MCF 10A (cell line): ENCODE measurements around the gene PRKACG. TPM values are rescaled to one million over a fixed set of nuclear protein-coding genes. Genes with fewer than 3 reads are reported as not detected.

Experiments used
- BruUV-seq: library from RNA; stranded (reverse); fragments of 400-500 nt; replicated peaks from 2 replicates; lab custom pipeline; 2021; lab: Mats Ljungman, UMichigan
- CTCF ChIA-PET: fragments of 300-600 bp; sonication (Branson Sonifier 250); formaldehyde crosslinking; extraction: SDS; loops from one replicate; lab custom pipeline; 2021; ENCODE audit warnings: antibody characterized with exemption, inconsistent platforms; lab: Yijun Ruan, JAX
- POLR2A ChIA-PET: fragments of 300-600, 350-650 bp; sonication (Branson Sonifier 250); formaldehyde crosslinking; extraction: SDS; loops from one replicate; lab custom pipeline; 2020; ENCODE audit warnings: antibody characterized with exemption, inconsistent platforms; lab: Yijun Ruan, JAX
- DNase-seq: peaks from one replicate; pipeline ENCODE4 v3.0.0-alpha.2; 2018; ENCODE audit not compliant: unreplicated experiment
- H3K27ac Mint-ChIP-seq: one replicate; pipeline ENCODE4 v1.8.0; 2022; ENCODE audit warnings: mild to moderate bottlenecking, low read depth, mixed read lengths; ENCODE audit not compliant: unreplicated experiment
- H3K27me3 Mint-ChIP-seq: one replicate; pipeline ENCODE4 v1.8.0; 2022; ENCODE audit warnings: mixed read lengths; ENCODE audit not compliant: insufficient read depth, unreplicated experiment
- H3K36me3 Mint-ChIP-seq: one replicate; pipeline ENCODE4 v1.8.0; 2022; ENCODE audit warnings: mild to moderate bottlenecking, moderate library complexity, mixed read lengths; ENCODE audit not compliant: insufficient read depth, unreplicated experiment
- H3K4me1 Mint-ChIP-seq: one replicate; pipeline ENCODE4 v1.8.0; 2022; ENCODE audit warnings: mixed read lengths; ENCODE audit not compliant: insufficient read depth, unreplicated experiment
- H3K4me3 Mint-ChIP-seq: one replicate; pipeline ENCODE4 v1.8.0; 2022; ENCODE audit warnings: mild to moderate bottlenecking, moderate library complexity, mixed read lengths; ENCODE audit not compliant: unreplicated experiment
- H3K9me3 Mint-ChIP-seq: one replicate; pipeline ENCODE4 v1.8.0; 2022; ENCODE audit warnings: mixed read lengths; ENCODE audit not compliant: unreplicated experiment
- intact Hi-C: fragments of 100-400 bp; cut with micrococcal nuclease; formaldehyde crosslinking; loops from 2 replicates; pipeline ENCODE4 v1.14.1; 2022
- total RNA-seq: library from RNA; stranded (reverse); gene quantifications from 2 replicates; pipeline ENCODE4 v1.2.3, GENCODE V29; 2022
- TF ChIP-seq, protein P1 (sequence below): fragments of 200-600 bp; IDR thresholded peaks from one replicate; pipeline ENCODE4 v1.8.0; 2022; ENCODE audit warnings: antibody characterized with exemption, mild to moderate bottlenecking; ENCODE audit not compliant: unreplicated experiment

Gene PRKACG
- total RNA-seq, 1 experiment from 2014 or later = not detected

- intact Hi-C loops = no loop called here
- peaks cover 5% of the 10 kb centered on the region for H3K36me3 Mint-ChIP-seq
- H3K27me3 Mint-ChIP-seq = no peaks in the 10 kb centered on the region
- TF ChIP-seq, protein P1, sequence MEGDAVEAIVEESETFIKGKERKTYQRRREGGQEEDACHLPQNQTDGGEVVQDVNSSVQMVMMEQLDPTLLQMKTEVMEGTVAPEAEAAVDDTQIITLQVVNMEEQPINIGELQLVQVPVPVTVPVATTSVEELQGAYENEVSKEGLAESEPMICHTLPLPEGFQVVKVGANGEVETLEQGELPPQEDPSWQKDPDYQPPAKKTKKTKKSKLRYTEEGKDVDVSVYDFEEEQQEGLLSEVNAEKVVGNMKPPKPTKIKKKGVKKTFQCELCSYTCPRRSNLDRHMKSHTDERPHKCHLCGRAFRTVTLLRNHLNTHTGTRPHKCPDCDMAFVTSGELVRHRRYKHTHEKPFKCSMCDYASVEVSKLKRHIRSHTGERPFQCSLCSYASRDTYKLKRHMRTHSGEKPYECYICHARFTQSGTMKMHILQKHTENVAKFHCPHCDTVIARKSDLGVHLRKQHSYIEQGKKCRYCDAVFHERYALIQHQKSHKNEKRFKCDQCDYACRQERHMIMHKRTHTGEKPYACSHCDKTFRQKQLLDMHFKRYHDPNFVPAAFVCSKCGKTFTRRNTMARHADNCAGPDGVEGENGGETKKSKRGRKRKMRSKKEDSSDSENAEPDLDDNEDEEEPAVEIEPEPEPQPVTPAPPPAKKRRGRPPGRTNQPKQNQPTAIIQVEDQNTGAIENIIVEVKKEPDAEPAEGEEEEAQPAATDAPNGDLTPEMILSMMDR = no peak
- H3K9me3 Mint-ChIP-seq = no peaks in the 10 kb centered on the region
- H3K4me3 Mint-ChIP-seq = no peak overlapping the region
- H3K27ac Mint-ChIP-seq = no peak overlapping the region
- peaks cover 12% of the 10 kb centered on the region for H3K4me1 Mint-ChIP-seq
- DNase-seq = no peak
- POLR2A ChIA-PET = no interaction called here
- BruUV-seq = no TSS peak
- CTCF ChIA-PET = interaction anchor here (0.6 to 1.8 kb wide), 2 partner anchors 13 to 127 kb away, joined by 5 to 7 read pairs; no protein-coding TSS in a partner anchor
These were observed 26.7 kb upstream of the PRKACG start for GRCh38 chr9:69040646-69041045.

DNA sequence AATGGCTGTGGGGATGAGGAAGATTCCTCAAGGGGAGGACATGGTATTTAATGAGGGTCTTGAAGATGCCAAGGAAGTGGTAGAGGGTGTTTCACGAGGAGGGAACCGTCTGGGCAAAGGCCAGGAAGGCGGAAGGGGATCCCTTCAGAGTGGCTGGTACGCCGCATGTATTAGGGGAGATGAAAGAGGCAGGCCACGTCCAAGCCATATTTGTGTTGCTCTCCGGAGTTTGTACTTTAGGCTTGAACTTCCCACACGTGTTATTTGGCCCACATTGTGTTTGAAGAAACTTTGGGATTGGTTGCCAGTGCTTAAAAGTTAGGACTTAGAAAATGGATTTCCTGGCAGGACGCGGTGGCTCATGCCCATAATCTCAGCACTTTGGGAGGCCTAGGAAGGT is 22.9 kb upstream of the PRKACG start:
- Mint-ChIP-seq H3K27me3 (no peaks in the 10 kb centered on the region), H3K4me3 (peak overlapping the region; percentile 94), H3K27ac (peak overlapping the region; percentile 92), H3K4me1 (peaks cover 6% of the 10 kb centered on the region), H3K9me3 (no peaks in the 10 kb centered on the region), H3K36me3 (no peaks in the 10 kb centered on the region)
- ChIA-PET CTCF (interaction anchor here (0.6 to 4.8 kb wide), 12 partner anchors 9 to 454 kb away, joined by 3 to 51 read pairs (median 6); no protein-coding TSS in a partner anchor), POLR2A (interaction anchor here (0.7 to 2.2 kb wide), 6 partner anchors 40 to 180 kb away, joined by 3 to 11 read pairs (median 6); no protein-coding TSS in a partner anchor)
- intact Hi-C loops = no loop called here
- no TSS peak for BruUV-seq
- TF ChIP-seq, protein P1 = no peak
- no peak for DNase-seq

DNA sequence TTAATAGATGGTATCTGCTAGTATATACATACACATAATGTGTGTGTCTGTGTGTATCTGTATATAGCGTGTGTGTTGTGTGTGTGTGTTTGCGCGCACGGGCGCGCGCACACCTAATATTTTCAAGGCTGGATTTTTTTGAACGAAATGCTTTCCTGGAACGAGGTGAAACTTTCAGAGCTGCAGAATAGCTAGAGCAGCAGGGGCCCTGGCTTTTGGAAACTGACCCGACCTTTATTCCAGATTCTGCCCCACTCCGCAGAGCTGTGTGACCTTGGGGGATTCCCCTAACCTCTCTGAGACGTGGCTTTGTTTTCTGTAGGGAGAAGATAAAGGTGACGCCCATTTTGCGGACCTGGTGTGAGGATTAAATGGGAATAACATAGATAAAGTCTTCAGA is 22.4 kb upstream of the PRKACG start:
- ChIA-PET CTCF (interaction anchor here (0.6 to 4.8 kb wide), 23 partner anchors 8 to 846 kb away, joined by 3 to 51 read pairs (median 4); no protein-coding TSS in a partner anchor), POLR2A (interaction anchor here (0.7 to 2.2 kb wide), 10 partner anchors 32 to 298 kb away, joined by 3 to 11 read pairs (median 5); no protein-coding TSS in a partner anchor)
- TSS peak; percentile 62 for BruUV-seq
- no peaks in the 10 kb centered on the region for H3K9me3 Mint-ChIP-seq
- peak overlapping the region; percentile 92 for H3K27ac Mint-ChIP-seq
- H3K4me1 Mint-ChIP-seq = peaks cover 6% of the 10 kb centered on the region
- peak overlapping the region; percentile 94 for H3K4me3 Mint-ChIP-seq
- H3K27me3 Mint-ChIP-seq = no peaks in the 10 kb centered on the region
- intact Hi-C loops = no loop called here
- DNase-seq = peak; percentile 41
- no peaks in the 10 kb centered on the region for H3K36me3 Mint-ChIP-seq
- TF ChIP-seq, protein P1 = no peak

- Mint-ChIP-seq H3K4me3 (peak within 1 kb of the TSS; percentile 94), H3K27me3 (no peaks in the 10 kb centered on the region), H3K9me3 (no peaks in the 10 kb centered on the region), H3K4me1 (peaks cover 6% of the 10 kb centered on the region), H3K36me3 (no peaks in the 10 kb centered on the region), H3K27ac (peak within 1 kb of the TSS; percentile 92)
- ChIA-PET POLR2A (interaction anchor here (0.6 to 2.2 kb wide), 13 partner anchors 13 to 551 kb away, joined by 3 to 11 read pairs (median 4); no protein-coding TSS in a partner anchor), CTCF (interaction anchor here (0.6 to 4.8 kb wide), 45 partner anchors 8 to 919 kb away, joined by 3 to 51 read pairs (median 4); no protein-coding TSS in a partner anchor)
- TF ChIP-seq, protein P1 = peak; percentile 91
- no TSS peak for BruUV-seq
- intact Hi-C loops = loop anchor here (1.0 kb wide), 1 partner anchor 158 kb away; no protein-coding TSS in a partner anchor
- DNase-seq = peak; percentile 78
These were observed 21.8 kb upstream of the PRKACG start, which contains the start of gene FXN for GRCh38 chr9:69035438-69036308. Gene FXN (plus strand): TSS chr9:69035752. CDS start chr9:69035783, 31 bp downstream.
